Fibroblast of pulmonary artery (primary cell): ENCODE results near the gene CDHR3.

Source experiments
- DNase-seq: peaks from one replicate; pipeline ENCODE4 v3.0.0-alpha.2; 2010; ENCODE audit warnings: low read depth
- H3K4me3 ChIP-seq: replicated peaks from 2 replicates; pipeline ENCODE4 v1.5.1; 2011; ENCODE audit warnings: low read depth, mild to moderate bottlenecking, control low read depth, low read length, moderate library complexity
- CTCF ChIP-seq: IDR thresholded peaks from 2 replicates; pipeline ENCODE4 v1.5.1; 2011; ENCODE audit warnings: mild to moderate bottlenecking, control low read depth, low read length, inconsistent platforms; ENCODE audit errors: missing control alignments

CDHR3 gene

GRCh38 chr7:105985672-105986215 is 22.7 kb downstream of the CDHR3 start:
- no peak overlapping the region for H3K4me3 ChIP-seq
- TF ChIP-seq CTCF, result no peak
- no peak for DNase-seq

DNA sequence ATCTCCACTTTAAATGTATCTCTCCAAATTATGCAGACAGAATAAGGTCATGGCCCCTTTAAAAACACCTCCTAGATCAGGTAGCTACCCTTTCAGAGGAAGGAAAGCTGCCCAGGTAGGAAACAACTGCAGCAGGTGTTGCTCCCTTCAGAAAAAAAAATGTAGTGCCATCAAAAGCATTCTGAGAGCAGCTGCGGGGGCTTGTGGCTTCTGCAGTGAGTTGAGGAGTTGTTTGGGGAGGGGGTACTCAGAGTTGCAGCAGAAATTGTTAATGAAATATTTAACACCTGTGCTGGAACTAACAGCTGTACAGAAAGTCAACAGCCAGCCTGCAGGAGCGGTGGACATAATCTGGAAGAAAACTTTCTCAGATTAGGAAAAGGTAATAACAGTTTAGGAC is 24.0 kb downstream of the CDHR3 start:
- no peak overlapping the region for H3K4me3 ChIP-seq
- no peak for TF ChIP-seq CTCF
- DNase-seq, result no peak

DNA sequence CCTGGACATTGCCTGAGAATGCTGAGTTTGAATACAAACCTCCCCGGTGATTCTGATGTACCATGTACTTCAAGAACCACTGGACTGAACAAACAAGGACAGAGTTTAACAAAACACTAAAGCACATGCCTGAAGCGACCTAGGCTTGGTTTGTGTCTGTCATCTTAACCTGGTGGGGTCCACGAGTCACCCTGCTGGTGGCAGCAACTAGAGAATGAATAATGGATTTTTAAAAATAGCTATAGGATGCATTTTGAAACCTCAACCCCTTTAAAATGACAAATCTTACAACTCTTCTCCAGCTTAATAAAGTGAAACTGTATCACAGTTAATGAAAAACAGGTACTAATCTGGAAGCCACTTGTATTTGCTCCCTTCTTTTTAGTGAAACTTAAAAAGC is 25.2 kb downstream of the CDHR3 start:
- no peak overlapping the region for H3K4me3 ChIP-seq
- DNase-seq, result no peak
- TF ChIP-seq CTCF, result no peak

DNA sequence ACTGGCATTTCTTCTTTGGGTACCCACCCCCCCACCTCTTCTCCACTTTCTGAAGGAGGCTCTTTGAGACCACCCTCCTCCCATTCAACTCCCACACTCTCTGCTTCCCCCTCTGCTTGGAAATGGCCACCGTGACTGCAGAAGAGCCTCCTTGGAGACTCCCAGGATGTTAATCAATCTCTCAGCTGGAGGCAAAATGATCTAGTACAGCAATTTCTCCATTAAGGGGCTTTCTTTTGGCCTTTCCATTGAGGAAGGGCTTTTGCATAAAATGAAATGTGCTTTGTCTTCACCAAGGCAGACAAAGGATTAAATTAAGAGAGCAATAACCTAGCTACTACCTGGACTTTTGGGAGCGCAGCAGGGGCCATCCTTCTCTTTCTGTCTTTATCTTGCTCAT is 26.1 kb downstream of the CDHR3 start:
- DNase-seq, result no peak
- no peak overlapping the region for H3K4me3 ChIP-seq
- TF ChIP-seq CTCF, result no peak

- H3K4me3 ChIP-seq, result no peak overlapping the region
- TF ChIP-seq CTCF, result no peak
- no peak for DNase-seq
These were observed 26.6 kb downstream of the CDHR3 start for GRCh38 chr7:105989686-105990085.

GRCh38 chr7:105990141-105990540 is 27.1 kb downstream of the CDHR3 start:
- no peak overlapping the region for H3K4me3 ChIP-seq
- no peak for TF ChIP-seq CTCF
- DNase-seq, result no peak

GRCh38 chr7:105990727-105991453 is 27.8 kb downstream of the CDHR3 start:
- no peak for TF ChIP-seq CTCF
- no peak overlapping the region for H3K4me3 ChIP-seq
- peak; percentile 23 for DNase-seq
